IMR-90 (cell line): Measurements from ENCODE around the gene VWA7. TPM values are rescaled to one million over a fixed set of nuclear protein-coding genes. Genes with fewer than 3 reads are reported as not detected.

Experiments used
- ATAC-seq: fragments of 200-7000 bp; cut with Tn5 transposase; 2 replicates; pipeline ENCODE4 v1.9.1; 2020; ENCODE audit warnings: low read depth, mild to moderate bottlenecking, moderate library complexity
- BruUV-seq: library from RNA; stranded (reverse); fragments of 400-500 nt; replicated peaks from 2 replicates; lab custom pipeline; 2021; lab: Mats Ljungman, UMichigan
- CTCF ChIA-PET: fragments of 300-600 bp; formaldehyde crosslinking; extraction: SDS; loops from one replicate; lab custom pipeline; 2021; ENCODE audit warnings: antibody characterized with exemption; lab: Yijun Ruan, JAX
- POLR2A ChIA-PET: fragments of 300-600 bp; sonication (Branson Sonifier 250); formaldehyde crosslinking; loops from one replicate; lab custom pipeline; 2022; ENCODE audit warnings: antibody characterized with exemption; ENCODE audit not compliant: unreplicated experiment; lab: Charles Lee
- DNase-seq: peaks from one replicate; pipeline ENCODE4 v3.0.0; 2013
- H2AFZ ChIP-seq: replicated peaks from 2 replicates; pipeline ENCODE3; 2013; ENCODE audit warnings: low read length, mild to moderate bottlenecking; ENCODE audit not compliant: poor library complexity
- H2AK5ac ChIP-seq: 2 replicates; pipeline ENCODE4 v1.6.1; 2013; ENCODE audit warnings: low read depth, low read length, inconsistent platforms
- H2AK9ac ChIP-seq: replicated peaks from 2 replicates; pipeline ENCODE3; 2013; ENCODE audit warnings: mild to moderate bottlenecking, low read depth, low read length, moderate library complexity; ENCODE audit not compliant: poor library complexity
- H2BK120ac ChIP-seq: 2 replicates; pipeline ENCODE4 v1.6.1; 2013; ENCODE audit warnings: low read depth, low read length, inconsistent platforms
- H2BK15ac ChIP-seq: 3 replicates; pipeline ENCODE4 v1.6.1; 2013; ENCODE audit warnings: low read depth, low read length, inconsistent platforms
- H2BK20ac ChIP-seq: 2 replicates; pipeline ENCODE4 v1.6.1; 2013; ENCODE audit warnings: low read depth, mild to moderate bottlenecking, inconsistent platforms, low read length, moderate library complexity
- H2BK5ac ChIP-seq: 2 replicates; pipeline ENCODE4 v1.6.1; 2013; ENCODE audit warnings: mild to moderate bottlenecking, low read depth, low read length, inconsistent platforms; ENCODE audit not compliant: poor library complexity, severe bottlenecking
- H3K14ac ChIP-seq: replicated peaks from 2 replicates; pipeline ENCODE4 v1.6.1; 2013; ENCODE audit warnings: low read depth, low read length, inconsistent platforms
- H3K18ac ChIP-seq: 2 replicates; pipeline ENCODE4 v1.6.1; 2013; ENCODE audit warnings: low read depth, low read length, control low read depth
- H3K23ac ChIP-seq: 2 replicates; pipeline ENCODE4 v1.6.1; 2013; ENCODE audit warnings: low read depth, low read length, inconsistent platforms
- H3K27ac ChIP-seq: 2 replicates; pipeline ENCODE4 v1.5.1; 2013; ENCODE audit warnings: mild to moderate bottlenecking, control low read depth, low read length; ENCODE audit not compliant: insufficient read depth
- H3K27me3 ChIP-seq: 2 replicates; pipeline ENCODE4 v1.6.1; 2013; ENCODE audit warnings: low read length; ENCODE audit not compliant: control insufficient read depth, insufficient read depth
- H3K36me3 ChIP-seq: 2 replicates; pipeline ENCODE4 v1.6.1; 2013; ENCODE audit warnings: low read length, mixed read lengths; ENCODE audit not compliant: control insufficient read depth, insufficient read depth
- H3K4ac ChIP-seq: 2 replicates; pipeline ENCODE4 v1.6.1; 2013; ENCODE audit warnings: low read depth, low read length, inconsistent platforms
- H3K4me1 ChIP-seq: 2 replicates; pipeline ENCODE4 v1.6.1; 2013; ENCODE audit warnings: low read length, mixed read lengths; ENCODE audit not compliant: control insufficient read depth, insufficient read depth
- H3K4me2 ChIP-seq: 2 replicates; pipeline ENCODE4 v1.6.1; 2013; ENCODE audit warnings: low read depth, mild to moderate bottlenecking, control low read depth, low read length, moderate library complexity
- H3K4me3 ChIP-seq: 2 replicates; pipeline ENCODE4 v1.5.1; 2013; ENCODE audit warnings: low read depth, mild to moderate bottlenecking, control low read depth, low read length, moderate library complexity; ENCODE audit not compliant: insufficient read depth
- H3K56ac ChIP-seq: 2 replicates; pipeline ENCODE4 v1.6.1; 2013; ENCODE audit warnings: low read length, inconsistent platforms; ENCODE audit not compliant: insufficient read depth; ENCODE audit errors: extremely low read depth
- H3K79me1 ChIP-seq, 2 experiments: 2 replicates each; pipeline ENCODE4 v1.6.1; 2013; ENCODE audit warnings: low read length in 2 of 2, inconsistent platforms in 1 of 2, low read depth in 1 of 2
- H3K9ac ChIP-seq: 2 replicates; pipeline ENCODE4 v1.6.1; 2013; ENCODE audit warnings: low read depth, low read length, control low read depth
- H3K9me1 ChIP-seq: 2 replicates; pipeline ENCODE4 v1.6.1; 2013; ENCODE audit warnings: low read length, inconsistent platforms; ENCODE audit not compliant: insufficient read depth
- H3K9me3 ChIP-seq: 2 replicates; pipeline ENCODE4 v1.6.1; 2013; ENCODE audit warnings: low read length; ENCODE audit not compliant: control insufficient read depth, insufficient read depth
- H4K20me1 ChIP-seq: 2 replicates; pipeline ENCODE4 v1.6.1; 2013; ENCODE audit warnings: low read length, inconsistent platforms; ENCODE audit not compliant: insufficient read depth
- H4K5ac ChIP-seq: 2 replicates; pipeline ENCODE4 v1.6.1; 2013; ENCODE audit warnings: mild to moderate bottlenecking, low read depth, low read length, control low read depth
- H4K8ac ChIP-seq, 2 experiments: 2 replicates each; pipeline ENCODE4 v1.6.1; 2013; ENCODE audit warnings: low read depth in 2 of 2, low read length in 2 of 2, control low read depth in 1 of 2, inconsistent platforms in 1 of 2
- H4K91ac ChIP-seq: 2 replicates; pipeline ENCODE4 v1.6.1; 2013; ENCODE audit warnings: low read depth, low read length, inconsistent platforms; ENCODE audit not compliant: insufficient read depth
- MAZ ChIP-seq: IDR thresholded peaks from 2 replicates; pipeline ENCODE4 v1.6.1; 2012; ENCODE audit warnings: low read depth, mild to moderate bottlenecking, low read length, improper control_type of control experiment, moderate library complexity, borderline replicate concordance
- RFX5 ChIP-seq: IDR thresholded peaks from 2 replicates; pipeline ENCODE4 v1.8.0; 2012; ENCODE audit warnings: low read depth, mild to moderate bottlenecking, low read length, moderate library complexity
- whole genome bisulfite sequencing, 2 experiments: methylation state at CpG; one replicate each; pipeline versions ENCODE4 v1.1.5 to v1.1.7; 2013; ENCODE audit warnings: missing lambda C conversion rate in 2 of 2; ENCODE audit not compliant: insufficient read length in 1 of 2; ENCODE audit errors: extremely low coverage in 2 of 2; 5-methylcytosine and 5-hydroxymethylcytosine counted together
- dilution Hi-C: fragments of 300-500 bp; cut with HindIII; formaldehyde crosslinking; loops from one replicate; pipeline ENCODE4 v1.14.3; 2018; ENCODE audit warnings: low sequenced_read_pairs; ENCODE audit not compliant: unreplicated experiment
- in situ Hi-C: fragments of 300-500 bp; cut with MboI; formaldehyde crosslinking; loops from 3 replicates; pipeline ENCODE4 v1.14.3; 2019; ENCODE audit warnings: low sequenced_read_pairs, inconsistent platforms, mixed read lengths
- intact Hi-C: fragments of 100-400 bp; cut with micrococcal nuclease; formaldehyde crosslinking; loops from 2 replicates; pipeline ENCODE4 v1.10.0; 2022
- polyA plus RNA-seq, 3 experiments: library from polyadenylated mRNA; depleted of rRNA; stranded (reverse); fragments of >200 nt; gene quantifications; 2 replicates each; pipeline ENCODE4 v1.2.3, GENCODE V29; 2012; ENCODE audit warnings: low replicate concordance in 1 of 3
- total RNA-seq: library from RNA; depleted of rRNA; stranded (reverse); fragments of >200 nt; gene quantifications from 2 replicates; pipeline ENCODE4 v1.2.3, GENCODE V29; 2012

Gene VWA7
- total and polyA plus RNA-seq, 2 of the 4 experiments (the other 2 are of a cell fraction), result under 0.01 to 1.4 TPM

- H4K91ac ChIP-seq, result peak overlapping the region; percentile 96
- peaks cover 3% of the 10 kb centered on the region for H3K4me1 ChIP-seq
- peak overlapping the region; percentile 90 for H2AFZ ChIP-seq
- DNase-seq (peak; percentile 97), ATAC-seq (peak; percentile 85)
- 0% methylated on average over 5 of the region's 13 CpGs; no CpG with 5 or more reads in 1 of the 2 experiments for WGBS, 2 experiments
- BruUV-seq, result no TSS peak
- dilution Hi-C loops, result no loop called here
- peak overlapping the region; percentile 94 for H2AK5ac ChIP-seq
- ChIA-PET POLR2A (interaction anchor here (0.5 to 2.0 kb wide), 3 partner anchors 8 to 21 kb away, joined by 3 to 11 read pairs (median 10); partner anchors contain the start of genes HSPA1B and LSM2), CTCF (no interaction called here)
- no peaks in the 10 kb centered on the region; the same call in none of the 2 replicates for H3K9me1 ChIP-seq
- peak overlapping the region; percentile 82 for H2BK120ac ChIP-seq
- H3K4ac ChIP-seq, result peak overlapping the region; percentile 97
- H3K14ac ChIP-seq, result peak overlapping the region; percentile 87
- H3K18ac ChIP-seq, result peak overlapping the region; percentile 79
- peak overlapping the region; percentile 86 for H3K4me2 ChIP-seq
- H2BK20ac ChIP-seq, result no peak overlapping the region
- in situ Hi-C loops, result no loop called here
- peak overlapping the region; percentile 100 for H2AK9ac ChIP-seq
- peak overlapping the region; percentile 57 for H4K5ac ChIP-seq
- H3K27me3 ChIP-seq, result no peaks in the 10 kb centered on the region
- TF ChIP-seq RFX5 (no peak), MAZ (peak; percentile 70; the same call in 1 of the 2 replicates)
- H2BK5ac ChIP-seq, result peak overlapping the region; percentile 91
- peak overlapping the region; percentile 82 for H3K23ac ChIP-seq
- H4K8ac ChIP-seq, result peak overlapping the region; percentile 83 to 99
- H4K20me1 ChIP-seq, result no peaks in the 10 kb centered on the region; the same call in 1 of the 2 replicates
- H3K27ac ChIP-seq, result peak overlapping the region; percentile 98
- peak overlapping the region; percentile 97 for H3K56ac ChIP-seq
- H3K9me3 ChIP-seq, result no peaks in the 10 kb centered on the region
- peak overlapping the region; percentile 69 for H3K9ac ChIP-seq
- H2BK15ac ChIP-seq, result peak overlapping the region; percentile 94; the same call in 1 of the 3 replicates
- peak overlapping the region; percentile 49 for H3K4me3 ChIP-seq
- H3K79me1 ChIP-seq, result peaks cover 8 to 24% of the 10 kb centered on the region in 2 experiments
- H3K36me3 ChIP-seq, result no peaks in the 10 kb centered on the region
- intact Hi-C loops, result no loop called here
These were observed 37.5 kb upstream of the VWA7 start for GRCh38 chr6:31814677-31815024.
